Adrenal gland (tissue), 12 donors: ENCODE data around the gene PLXNA1. TPM values are rescaled to one million over a fixed set of nuclear protein-coding genes. Genes with fewer than 3 reads are reported as not detected.

Source experiments
- DNase-seq, 7 donors: peaks; one replicate each; pipeline ENCODE4 v3.0.0-alpha.2; 2019 to 2020
- H3K27ac ChIP-seq, 5 donors: fragments of 200-600 bp; sonication (generic) in 4 of 5; 1 replicate in 3 of 5; 2 replicates in 2 of 5; pipeline versions ENCODE4 v1.5.1 to v1.8.0; 2016 to 2020; ENCODE audit warnings: mild to moderate bottlenecking in 1 of 5
- H3K27me3 ChIP-seq: fragments of 200-600 bp; 2 replicates; pipeline ENCODE4 v1.8.0; 2021
- H3K36me3 ChIP-seq, 2 donors: fragments of 200-600 bp; replicated peaks in 1 of 2; 1 replicate in 1 of 2; 2 replicates in 1 of 2; pipeline versions ENCODE4 v1.5.1 to v1.8.0; 2018 to 2022
- H3K4me1 ChIP-seq, 2 donors: fragments of 200-600 bp; replicated peaks in 1 of 2; 1 replicate in 1 of 2; 2 replicates in 1 of 2; pipeline versions ENCODE4 v1.5.1 to v1.8.0; 2018 to 2021
- H3K4me3 ChIP-seq, 4 donors: fragments of 200-600 bp; sonication (generic) in 3 of 4; one replicate each; pipeline ENCODE4 v1.5.1; 2016 to 2018
- H3K9me3 ChIP-seq, 3 donors: fragments of 200-600 bp; sonication (generic) in 1 of 3; replicated peaks in 1 of 3; 1 replicate in 2 of 3; 2 replicates in 1 of 3; pipeline versions ENCODE4 v1.5.1 to v1.8.0; 2016 to 2021
- CTCF ChIP-seq, 6 experiments: fragments of 450-650 bp in 4 of 6; fragments of 200-600 bp in 2 of 6; sonication (generic) in 1 of 6; IDR thresholded peaks; 1 replicate in 5 of 6; 2 replicates in 1 of 6; pipeline versions ENCODE4 v1.5.1 to v1.8.0; 2016 to 2021; ENCODE audit warnings: antibody characterized with exemption in 6 of 6, mild to moderate bottlenecking in 2 of 6, moderate library complexity in 1 of 6
- POLR2A ChIP-seq, 2 donors: fragments of 450-650 bp; IDR thresholded peaks; one replicate each; pipeline ENCODE4 v1.6.1; 2017; ENCODE audit warnings: antibody characterized with exemption in 2 of 2, mild to moderate bottlenecking in 2 of 2, moderate library complexity in 1 of 2
- WGBS, 4 donors: extraction: QIAGEN DNeasy Blood & Tissue Kit in 2 of 4; methylation state at CpG; one replicate each; pipeline versions ENCODE4 v1.1.5 to v1.1.7; 2013 to 2017; 5-methylcytosine and 5-hydroxymethylcytosine counted together
- intact Hi-C, 2 donors: fragments of 100-400 bp; cut with DNase I; formaldehyde crosslinking; loops; one replicate each; pipeline versions ENCODE4 v1.14.1 to v1.15.0; 2022 to 2023
- polyA plus RNA-seq, 3 donors: library from polyadenylated mRNA; stranded (reverse); fragments of 200-250 nt in 2 of 3; fragments of 350-450 nt in 1 of 3; fragmentation: Illumina TruSeq in 1 of 3; extraction: RNeasy Lipid Tissue Mini Kit (QIAGEN cat#74804) in 1 of 3; gene quantifications; one replicate each; pipeline ENCODE4 v1.2.3, GENCODE V29; 2013 to 2014
- total RNA-seq, 9 donors: library from RNA; depleted of rRNA in 4 of 9; stranded (reverse); fragments of >200 nt in 4 of 9; fragments of 120-200 nt in 1 of 9; fragmentation: NEBNext Ultra II Directional in 1 of 9; extraction: Animal tissue kit (Norgen Biotek cat#: 25700) in 1 of 9; gene quantifications; one replicate each; pipeline versions ENCODE4 v1.1.0 to v1.2.4, GENCODE V29; 2013 to 2023
- donor health status: healthy with polysubstance abuse.
- donor health status: Bipolar disorder and iron deficiency.
- donor health status: DM: yes; HTN: yes; CAD: no.
- donor health status: DM: no; HTN: no; CAD: no.
- donor health status: DM: no; HTN: no; CAD: no.
- donor health status: DM: yes; HTN: yes; CAD: no.

The PLXNA1 gene
- total and polyA plus RNA-seq, 12 donors, result 9.5 to 29.9 (median 20.2) TPM

GRCh38 chr3:126994661-126995245, 11.8 kb downstream of the PLXNA1 start:
- no peak for DNase-seq
- no peaks in the 10 kb centered on the region for H3K27me3 ChIP-seq
- no peak overlapping the region for H3K4me3 ChIP-seq
- H3K9me3 ChIP-seq, result no peaks in the 10 kb centered on the region
- 56 to 83% (median 65%) methylated on average over 5 to 10 of the region's 10 CpGs for WGBS, 4 donors
- intact Hi-C loops, result loop anchor here in 1 of 2 donors (10.0 kb wide), 1 partner anchor 460 kb away; no protein-coding TSS in a partner anchor
- TF ChIP-seq CTCF (IDR thresholded peaks at IDR 0.05) (no peak), POLR2A (IDR thresholded peaks at IDR 0.05) (no peak)
- H3K27ac ChIP-seq, result peak overlapping the region in 2 of 5 donors; percentile 23 to 38
- H3K4me1 ChIP-seq, result peaks cover 0 to 16% of the 10 kb centered on the region in 2 donors
- H3K36me3 ChIP-seq, result peaks cover 0 to under 1% of the 10 kb centered on the region in 2 donors

GRCh38 chr3:126995254-126995780, 12.4 kb downstream of the PLXNA1 start:
- H3K27ac ChIP-seq, result no peak overlapping the region
- intact Hi-C loops, result loop anchor here in 1 of 2 donors (10.0 kb wide), 1 partner anchor 459 kb away; no protein-coding TSS in a partner anchor
- H3K27me3 ChIP-seq, result no peaks in the 10 kb centered on the region
- no peak for TF ChIP-seq CTCF (IDR thresholded peaks at IDR 0.05)
- TF ChIP-seq POLR2A (IDR thresholded peaks at IDR 0.05), result no peak
- no peak for DNase-seq
- 77 to 95% (median 80%) methylated on average over 4 to 12 of the region's 12 CpGs for WGBS, 4 donors
- H3K4me3 ChIP-seq, result no peak overlapping the region
- H3K36me3 ChIP-seq, result no peaks in the 10 kb centered on the region
- H3K9me3 ChIP-seq, result no peaks in the 10 kb centered on the region
- H3K4me1 ChIP-seq, result peaks cover 0 to 16% of the 10 kb centered on the region in 2 donors

GRCh38 chr3:126995926-126996512, 13.1 kb downstream of the PLXNA1 start:
- TF ChIP-seq POLR2A (IDR thresholded peaks at IDR 0.05) (no peak), CTCF (IDR thresholded peaks at IDR 0.05) (no peak)
- no peaks in the 10 kb centered on the region for H3K36me3 ChIP-seq
- H3K4me1 ChIP-seq, result peaks cover 0 to 16% of the 10 kb centered on the region in 2 donors
- no peaks in the 10 kb centered on the region for H3K27me3 ChIP-seq
- DNase-seq, result no peak
- no peak overlapping the region for H3K4me3 ChIP-seq
- intact Hi-C loops, result loop anchor here in 1 of 2 donors (10.0 kb wide), 1 partner anchor 459 kb away; no protein-coding TSS in a partner anchor
- no peak overlapping the region for H3K27ac ChIP-seq
- H3K9me3 ChIP-seq, result no peaks in the 10 kb centered on the region
- WGBS, 4 donors, result 83 to 97% (median 92%) methylated on average over 2 to 11 of the region's 11 CpGs

- Histone ChIP-seq H3K27ac (no peak overlapping the region), H3K4me1 (peaks cover 0 to 17% of the 10 kb centered on the region in 2 donors), H3K36me3 (no peaks in the 10 kb centered on the region), H3K4me3 (no peak overlapping the region), H3K9me3 (no peaks in the 10 kb centered on the region), H3K27me3 (no peaks in the 10 kb centered on the region)
- TF ChIP-seq POLR2A (IDR thresholded peaks at IDR 0.05), result no peak
- no peak for TF ChIP-seq CTCF (IDR thresholded peaks at IDR 0.05)
- WGBS, 4 donors, result 80 to 96% (median 92%) methylated on average over 1 to 7 of the region's 7 CpGs
- no peak for DNase-seq
- intact Hi-C loops, result loop anchor here in 1 of 2 donors (10.0 kb wide), 1 partner anchor 458 kb away; no protein-coding TSS in a partner anchor
Measured at GRCh38 chr3:126996905-126997304, 14.0 kb downstream of the PLXNA1 start.
